GM12865 (cell line): Measurements from ENCODE around the gene GNB5.
"Not testable (repeated sequence)": the region's sequence is repeated elsewhere in the genome, so short reads cannot be mapped to it uniquely, and the experiment has no call there.

Experiments used
- DNase-seq: peaks from one replicate; pipeline ENCODE4 v3.0.0; 2010; ENCODE audit warnings: low read depth
- H3K4me3 ChIP-seq: 2 replicates; pipeline ENCODE4 v1.5.1; 2011; ENCODE audit warnings: mild to moderate bottlenecking, low read depth, low read length, control low read depth
- CTCF ChIP-seq: IDR thresholded peaks from 2 replicates; pipeline ENCODE4 v1.5.1; 2011; ENCODE audit warnings: low read length, control low read depth, low read depth, inconsistent platforms; ENCODE audit not compliant: insufficient read depth; ENCODE audit errors: missing control alignments

The GNB5 gene

GRCh38 chr15:52171807-52172206 lies 19.4 kb downstream of the GNB5 start:
- no peak for DNase-seq
- H3K4me3 ChIP-seq: no peak overlapping the region
- TF ChIP-seq CTCF: no peak

- H3K4me3 ChIP-seq: no peak overlapping the region
- TF ChIP-seq CTCF: no peak
- DNase-seq: no peak
Measured at GRCh38 chr15:52171386-52171785, 19.8 kb downstream of the GNB5 start.

GRCh38 chr15:52170199-52170598 lies 21.0 kb downstream of the GNB5 start:
- H3K4me3 ChIP-seq, DNase-seq: not testable (repeated sequence)

GRCh38 chr15:52165494-52166131 lies 25.6 kb downstream of the GNB5 start:
- not testable (repeated sequence) for DNase-seq, H3K4me3 ChIP-seq

- DNase-seq: no peak
- no peak overlapping the region for H3K4me3 ChIP-seq
- no peak for TF ChIP-seq CTCF
Measured at GRCh38 chr15:52164631-52165265, 26.4 kb downstream of the GNB5 start.

GRCh38 chr15:52163321-52164190 lies 27.6 kb downstream of the GNB5 start:
- TF ChIP-seq CTCF: peak; percentile 45
- DNase-seq: peak; percentile 29

GRCh38 chr15:52162876-52163275 lies 28.3 kb downstream of the GNB5 start:
- H3K4me3 ChIP-seq: no peak overlapping the region
- DNase-seq: no peak
- TF ChIP-seq CTCF: no peak

More at GRCh38 chr15:52163321-52164190, 27.6 kb downstream of the GNB5 start:
- H3K4me3 ChIP-seq: no peak overlapping the region

GRCh38 chr15:52162260-52162659 lies 28.9 kb downstream of the GNB5 start:
- no peak for DNase-seq
- no peak for TF ChIP-seq CTCF
- H3K4me3 ChIP-seq: no peak overlapping the region
